Measurements from ENCODE around the gene GSE1.
A peak's percentile ranks its signal among the peaks of the same experiment; 100 is the strongest.

GSE1 gene

DNA sequence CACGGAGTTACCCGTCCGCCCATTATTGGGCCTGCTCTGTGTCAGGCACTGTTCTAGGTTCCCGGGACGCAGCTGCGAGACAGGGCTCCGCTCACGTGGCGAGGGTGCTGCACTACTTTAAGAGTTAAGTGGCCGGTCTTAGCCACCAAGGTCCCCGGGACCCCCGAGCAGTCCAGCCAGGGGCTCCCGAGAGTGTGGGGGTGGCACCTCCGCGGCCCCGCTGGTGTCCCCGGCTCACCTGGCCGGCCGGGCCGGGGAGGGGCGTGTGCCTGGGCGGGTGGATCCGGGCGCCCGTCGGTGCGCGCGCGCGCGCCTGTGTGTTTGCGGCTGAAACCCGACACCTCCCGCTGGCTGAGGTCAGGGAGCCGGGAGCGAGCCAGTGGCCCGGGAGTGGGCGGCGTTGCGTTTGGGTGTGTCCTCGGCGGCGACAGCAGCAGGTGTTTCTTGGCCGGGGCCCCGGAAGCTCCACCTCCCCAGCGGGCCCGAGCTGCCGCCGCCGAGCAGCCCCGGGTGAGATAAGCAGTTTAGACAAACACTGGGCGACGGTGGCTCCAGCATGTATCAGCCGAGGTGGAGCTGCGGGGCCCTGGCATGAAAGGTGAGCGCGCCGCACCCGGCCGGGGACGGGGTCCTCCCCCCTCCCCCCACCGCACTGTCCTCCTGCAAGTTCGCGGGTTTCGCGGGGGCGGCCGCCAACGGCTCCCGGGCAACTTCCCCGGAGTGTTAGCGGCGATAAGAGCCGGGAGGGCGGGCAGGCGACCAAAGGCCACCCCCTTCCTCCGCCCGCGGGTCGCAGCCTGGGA lies at the start of gene GSE1:
TSS of gene GSE1 (plus strand) at position 522 of the 803 bp plus-strand sequence. CDS start at position 592, 70 bp downstream.
- H3K27ac ChIP-seq (ENCODE audit: extremely low read depth, low read depth, low read length): peak within 1 kb of the TSS; percentile 99
- no peaks in the 10 kb centered on the region for H3K9me3 ChIP-seq (ENCODE audit: control insufficient read depth, insufficient read depth, low read depth, low read length)
- CTCF ChIA-PET: interaction anchor here (0.6 to 1.0 kb wide), 3 partner anchors 56 to 124 kb away, joined by 3 to 4 read pairs (median 3); no protein-coding TSS in a partner anchor
- POLR2A ChIA-PET: interaction anchor here (0.6 to 5.2 kb wide), 9 partner anchors 21 to 486 kb away, joined by 3 to 37 read pairs (median 5); no protein-coding TSS in a partner anchor
- H3K36me3 ChIP-seq (ENCODE audit: control insufficient read depth in 2 of 2, insufficient read depth in 1 of 2, low read length in 2 of 2): peaks cover 0 to 11% of the 10 kb centered on the region in 2 experiments; a peak in 1 of 3 replicates
- H3K4me3 ChIP-seq (ENCODE audit: low read depth, low read length): peak within 1 kb of the TSS; percentile 69
- peaks cover 8% of the 10 kb centered on the region; the same call in 1 of the 2 replicates for H3K4me1 ChIP-seq (ENCODE audit: control insufficient read depth, insufficient read depth, low read length)
- TF ChIP-seq KLF16 (tag by site-specific recombination; IDR thresholded peaks at IDR 0.05): peak; percentile 80
- peak; percentile 98 for TF ChIP-seq ZEB2 (tag by site-specific recombination; IDR thresholded peaks at IDR 0.05)
- peak; percentile 76 for TF ChIP-seq ZNF843 (tag by site-specific recombination; IDR thresholded peaks at IDR 0.05)
- no peak for TF ChIP-seq ZNF416 (tag by site-specific recombination; IDR thresholded peaks at IDR 0.05)
- TF ChIP-seq ZNF146 (tag by site-specific recombination; IDR thresholded peaks at IDR 0.05): no peak
- TF ChIP-seq, protein P1, sequence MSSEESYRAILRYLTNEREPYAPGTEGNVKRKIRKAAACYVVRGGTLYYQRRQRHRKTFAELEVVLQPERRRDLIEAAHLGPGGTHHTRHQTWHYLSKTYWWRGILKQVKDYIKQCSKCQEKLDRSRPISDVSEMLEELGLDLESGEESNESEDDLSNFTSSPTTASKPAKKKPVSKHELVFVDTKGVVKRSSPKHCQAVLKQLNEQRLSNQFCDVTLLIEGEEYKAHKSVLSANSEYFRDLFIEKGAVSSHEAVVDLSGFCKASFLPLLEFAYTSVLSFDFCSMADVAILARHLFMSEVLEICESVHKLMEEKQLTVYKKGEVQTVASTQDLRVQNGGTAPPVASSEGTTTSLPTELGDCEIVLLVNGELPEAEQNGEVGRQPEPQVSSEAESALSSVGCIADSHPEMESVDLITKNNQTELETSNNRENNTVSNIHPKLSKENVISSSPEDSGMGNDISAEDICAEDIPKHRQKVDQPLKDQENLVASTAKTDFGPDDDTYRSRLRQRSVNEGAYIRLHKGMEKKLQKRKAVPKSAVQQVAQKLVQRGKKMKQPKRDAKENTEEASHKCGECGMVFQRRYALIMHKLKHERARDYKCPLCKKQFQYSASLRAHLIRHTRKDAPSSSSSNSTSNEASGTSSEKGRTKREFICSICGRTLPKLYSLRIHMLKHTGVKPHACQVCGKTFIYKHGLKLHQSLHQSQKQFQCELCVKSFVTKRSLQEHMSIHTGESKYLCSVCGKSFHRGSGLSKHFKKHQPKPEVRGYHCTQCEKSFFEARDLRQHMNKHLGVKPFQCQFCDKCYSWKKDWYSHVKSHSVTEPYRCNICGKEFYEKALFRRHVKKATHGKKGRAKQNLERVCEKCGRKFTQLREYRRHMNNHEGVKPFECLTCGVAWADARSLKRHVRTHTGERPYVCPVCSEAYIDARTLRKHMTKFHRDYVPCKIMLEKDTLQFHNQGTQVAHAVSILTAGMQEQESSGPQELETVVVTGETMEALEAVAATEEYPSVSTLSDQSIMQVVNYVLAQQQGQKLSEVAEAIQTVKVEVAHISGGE (tag by site-specific recombination; conservative IDR thresholded peaks at IDR 0.05; ENCODE audit: low read depth): peak; percentile 70
- peak; percentile 87 for TF ChIP-seq BCL11A (tag by site-specific recombination; IDR thresholded peaks at IDR 0.05; ENCODE audit: low read depth)
- TF ChIP-seq, protein P2, sequence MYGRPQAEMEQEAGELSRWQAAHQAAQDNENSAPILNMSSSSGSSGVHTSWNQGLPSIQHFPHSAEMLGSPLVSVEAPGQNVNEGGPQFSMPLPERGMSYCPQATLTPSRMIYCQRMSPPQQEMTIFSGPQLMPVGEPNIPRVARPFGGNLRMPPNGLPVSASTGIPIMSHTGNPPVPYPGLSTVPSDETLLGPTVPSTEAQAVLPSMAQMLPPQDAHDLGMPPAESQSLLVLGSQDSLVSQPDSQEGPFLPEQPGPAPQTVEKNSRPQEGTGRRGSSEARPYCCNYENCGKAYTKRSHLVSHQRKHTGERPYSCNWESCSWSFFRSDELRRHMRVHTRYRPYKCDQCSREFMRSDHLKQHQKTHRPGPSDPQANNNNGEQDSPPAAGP (tag by site-specific recombination; IDR thresholded peaks at IDR 0.05): peak; percentile 74
- peak; percentile 95 for TF ChIP-seq IKZF3 (tag by site-specific recombination; IDR thresholded peaks at IDR 0.05)
- peak; percentile 92 for TF ChIP-seq ZIC2 (tag by site-specific recombination; IDR thresholded peaks at IDR 0.05)
- no peak for TF ChIP-seq MEIS1 (CRISPR knock-in tag; IDR thresholded peaks at IDR 0.05; ENCODE audit: borderline replicate concordance)
- TF ChIP-seq, protein P3, sequence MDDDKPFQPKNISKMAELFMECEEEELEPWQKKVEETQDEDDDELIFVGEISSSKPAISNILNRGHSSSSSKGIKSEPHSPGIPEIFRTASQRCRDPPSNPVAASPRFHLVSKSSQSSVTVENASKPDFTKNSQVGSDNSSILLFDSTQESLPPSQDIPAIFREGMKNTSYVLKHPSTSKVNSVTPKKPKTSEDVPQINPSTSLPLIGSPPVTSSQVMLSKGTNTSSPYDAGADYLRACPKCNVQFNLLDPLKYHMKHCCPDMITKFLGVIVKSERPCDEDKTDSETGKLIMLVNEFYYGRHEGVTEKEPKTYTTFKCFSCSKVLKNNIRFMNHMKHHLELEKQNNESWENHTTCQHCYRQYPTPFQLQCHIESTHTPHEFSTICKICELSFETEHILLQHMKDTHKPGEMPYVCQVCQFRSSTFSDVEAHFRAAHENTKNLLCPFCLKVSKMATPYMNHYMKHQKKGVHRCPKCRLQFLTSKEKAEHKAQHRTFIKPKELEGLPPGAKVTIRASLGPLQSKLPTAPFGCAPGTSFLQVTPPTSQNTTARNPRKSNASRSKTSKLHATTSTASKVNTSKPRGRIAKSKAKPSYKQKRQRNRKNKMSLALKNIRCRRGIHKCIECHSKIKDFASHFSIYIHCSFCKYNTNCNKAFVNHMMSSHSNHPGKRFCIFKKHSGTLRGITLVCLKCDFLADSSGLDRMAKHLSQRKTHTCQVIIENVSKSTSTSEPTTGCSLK (tag by site-specific recombination; IDR thresholded peaks at IDR 0.05): no peak
- TF ChIP-seq ZNF211 (tag by site-specific recombination; IDR thresholded peaks at IDR 0.05; ENCODE audit: low read depth): no peak
- peak; percentile 52; the same call in 1 of the 2 replicates for TF ChIP-seq ZNF610 (tag by site-specific recombination; IDR thresholded peaks at IDR 0.05; ENCODE audit: borderline replicate concordance)
- TF ChIP-seq ZNF561 (tag by site-specific recombination; IDR thresholded peaks at IDR 0.05; ENCODE audit: borderline replicate concordance): peak; percentile 84
- TF ChIP-seq, protein P4, sequence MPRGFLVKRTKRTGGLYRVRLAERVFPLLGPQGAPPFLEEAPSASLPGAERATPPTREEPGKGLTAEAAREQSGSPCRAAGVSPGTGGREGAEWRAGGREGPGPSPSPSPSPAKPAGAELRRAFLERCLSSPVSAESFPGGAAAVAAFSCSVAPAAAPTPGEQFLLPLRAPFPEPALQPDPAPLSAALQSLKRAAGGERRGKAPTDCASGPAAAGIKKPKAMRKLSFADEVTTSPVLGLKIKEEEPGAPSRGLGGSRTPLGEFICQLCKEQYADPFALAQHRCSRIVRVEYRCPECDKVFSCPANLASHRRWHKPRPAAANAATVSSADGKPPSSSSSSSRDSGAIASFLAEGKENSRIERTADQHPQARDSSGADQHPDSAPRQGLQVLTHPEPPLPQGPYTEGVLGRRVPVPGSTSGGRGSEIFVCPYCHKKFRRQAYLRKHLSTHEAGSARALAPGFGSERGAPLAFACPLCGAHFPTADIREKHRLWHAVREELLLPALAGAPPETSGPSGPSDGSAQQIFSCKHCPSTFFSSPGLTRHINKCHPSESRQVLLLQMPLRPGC (tag by site-specific recombination; IDR thresholded peaks at IDR 0.05): no peak
- no peak for TF ChIP-seq PRDM1 (tag by site-specific recombination; IDR thresholded peaks at IDR 0.05)
- TF ChIP-seq ZNF792 (tag by site-specific recombination; IDR thresholded peaks at IDR 0.05): 0 out of 2 replicates have a peak, but pooled peaks have one; percentile 26
- TF ChIP-seq, protein P5, sequence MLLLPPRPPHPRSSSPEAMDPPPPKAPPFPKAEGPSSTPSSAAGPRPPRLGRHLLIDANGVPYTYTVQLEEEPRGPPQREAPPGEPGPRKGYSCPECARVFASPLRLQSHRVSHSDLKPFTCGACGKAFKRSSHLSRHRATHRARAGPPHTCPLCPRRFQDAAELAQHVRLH (tag by site-specific recombination; IDR thresholded peaks at IDR 0.05): no peak
- peak; percentile 90 for TF ChIP-seq ZNF341 (tag by site-specific recombination; IDR thresholded peaks at IDR 0.05; ENCODE audit: low read depth)
- TF ChIP-seq, protein P6, sequence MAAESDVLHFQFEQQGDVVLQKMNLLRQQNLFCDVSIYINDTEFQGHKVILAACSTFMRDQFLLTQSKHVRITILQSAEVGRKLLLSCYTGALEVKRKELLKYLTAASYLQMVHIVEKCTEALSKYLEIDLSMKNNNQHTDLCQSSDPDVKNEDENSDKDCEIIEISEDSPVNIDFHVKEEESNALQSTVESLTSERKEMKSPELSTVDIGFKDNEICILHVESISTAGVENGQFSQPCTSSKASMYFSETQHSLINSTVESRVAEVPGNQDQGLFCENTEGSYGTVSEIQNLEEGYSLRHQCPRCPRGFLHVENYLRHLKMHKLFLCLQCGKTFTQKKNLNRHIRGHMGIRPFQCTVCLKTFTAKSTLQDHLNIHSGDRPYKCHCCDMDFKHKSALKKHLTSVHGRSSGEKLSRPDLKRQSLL (tag by site-specific recombination; IDR thresholded peaks at IDR 0.05): peak; percentile 90
- TF ChIP-seq, protein P7, sequence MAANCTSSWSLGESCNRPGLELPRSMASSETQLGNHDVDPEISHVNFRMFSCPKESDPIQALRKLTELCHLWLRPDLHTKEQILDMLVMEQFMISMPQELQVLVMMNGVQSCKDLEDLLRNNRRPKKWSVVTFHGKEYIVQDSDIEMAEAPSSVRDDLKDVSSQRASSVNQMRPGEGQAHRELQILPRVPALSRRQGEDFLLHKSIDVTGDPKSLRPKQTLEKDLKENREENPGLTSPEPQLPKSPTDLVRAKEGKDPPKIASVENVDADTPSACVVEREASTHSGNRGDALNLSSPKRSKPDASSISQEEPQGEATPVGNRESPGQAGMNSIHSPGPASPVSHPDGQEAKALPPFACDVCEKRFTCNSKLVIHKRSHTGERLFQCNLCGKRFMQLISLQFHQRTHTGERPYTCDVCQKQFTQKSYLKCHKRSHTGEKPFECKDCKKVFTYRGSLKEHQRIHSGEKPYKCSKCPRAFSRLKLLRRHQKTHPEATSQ (tag by site-specific recombination; IDR thresholded peaks at IDR 0.05): peak; percentile 36
- TF ChIP-seq ZNF350 (tag by site-specific recombination; IDR thresholded peaks at IDR 0.05): no peak
- TF ChIP-seq ZNF423 (tag by site-specific recombination; IDR thresholded peaks at IDR 0.05): peak; percentile 81
- no peak for TF ChIP-seq ZFP37 (tag by site-specific recombination; IDR thresholded peaks at IDR 0.05)
